NCI-H2171 treated with DMSO at 0.1 percent for 48 hours (cell line): ENCODE data around the gene FAM120B.
A peak's percentile ranks its signal among the peaks of the same experiment; 100 is the strongest.

Source experiments
- DNase-seq: peaks from one replicate; lab custom pipeline; 2025; lab: John Stamatoyannopoulos, UW

Gene FAM120B

DNA sequence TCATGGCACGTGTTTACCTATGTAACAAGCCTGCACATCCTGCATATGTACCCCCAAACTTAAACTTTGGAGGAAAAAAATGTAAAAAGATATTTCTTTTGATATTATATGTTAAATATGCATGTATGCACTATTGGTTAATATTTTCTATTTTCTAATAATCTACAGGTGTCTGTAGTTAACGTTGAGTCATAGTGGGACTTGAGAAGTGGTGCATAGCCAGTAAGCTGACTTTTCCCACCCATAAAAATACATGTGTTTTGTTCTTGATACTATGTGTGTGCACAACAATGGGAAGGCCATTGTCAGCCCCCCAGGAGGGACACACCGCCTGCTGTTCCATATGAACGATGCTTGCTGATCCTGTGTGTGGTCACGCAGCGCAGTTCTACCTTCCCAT lies 49.1 kb downstream of the FAM120B start:
- DNase-seq, result no peak

GRCh38 chr6:170357812-170358211 lies 51.3 kb downstream of the FAM120B start:
- no peak for DNase-seq

DNA sequence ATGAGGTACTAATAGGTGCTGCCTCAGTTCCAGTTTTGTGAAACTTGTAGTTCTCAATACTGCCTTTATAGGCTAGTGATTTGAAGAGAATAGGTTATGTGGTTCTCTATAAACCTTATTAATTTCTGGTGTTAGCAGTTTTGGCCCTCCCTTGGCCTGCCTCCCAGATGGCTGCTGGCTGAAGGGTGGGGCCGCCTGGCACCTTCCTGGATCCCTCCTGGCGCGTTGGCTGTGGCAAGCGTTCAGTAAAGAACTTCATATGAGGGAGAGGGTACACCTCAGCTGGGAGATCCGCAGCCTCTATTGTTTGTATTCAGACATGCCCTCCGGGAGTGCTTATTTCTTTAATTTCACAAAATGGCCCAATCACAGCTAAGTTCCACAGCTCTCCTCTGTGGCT lies 51.9 kb downstream of the FAM120B start:
- DNase-seq, result no peak

GRCh38 chr6:170360476-170360875 lies 53.9 kb downstream of the FAM120B start:
- no peak for DNase-seq

DNA sequence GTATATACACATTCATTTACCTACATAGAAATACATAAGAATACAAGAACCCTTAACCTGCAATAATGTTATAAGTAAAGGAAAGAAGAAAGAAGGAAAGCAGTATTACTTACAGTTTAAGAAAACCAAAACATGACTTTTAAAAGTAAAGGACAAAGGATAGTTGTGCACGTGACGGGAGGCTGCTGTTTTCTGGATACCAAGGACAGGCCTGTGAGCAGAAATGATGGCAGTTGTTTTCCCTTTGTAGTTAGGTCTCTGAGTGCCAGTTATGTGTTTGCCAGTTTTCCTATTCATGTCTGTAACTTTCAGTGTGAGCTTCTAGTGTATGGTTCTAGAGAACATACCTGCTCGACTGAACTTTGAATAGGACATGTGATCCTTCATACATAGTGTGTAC lies 54.8 kb downstream of the FAM120B start:
- DNase-seq, result no peak

GRCh38 chr6:170362121-170362520 lies 55.6 kb downstream of the FAM120B start:
- DNase-seq, result no peak

DNA sequence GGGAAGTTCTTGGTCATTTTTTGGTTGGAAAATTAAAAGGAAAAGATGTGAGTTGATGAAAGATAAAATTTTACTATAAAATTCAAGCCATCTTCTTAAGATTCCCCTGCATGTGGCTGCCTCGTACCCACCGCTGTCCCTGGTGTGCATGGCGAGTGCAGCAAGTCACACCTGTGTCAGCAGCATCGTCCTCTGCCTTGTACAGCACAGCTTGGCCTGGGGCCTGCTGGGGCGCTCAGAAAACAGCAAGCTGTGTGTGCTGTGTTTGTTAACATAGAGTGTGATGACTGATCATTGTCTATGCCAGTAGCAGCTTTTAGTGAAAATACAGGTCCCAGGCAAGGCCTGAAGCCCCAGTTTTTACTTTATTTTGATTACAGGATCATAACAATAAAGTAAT lies 56.7 kb downstream of the FAM120B start:
- no peak for DNase-seq

DNA sequence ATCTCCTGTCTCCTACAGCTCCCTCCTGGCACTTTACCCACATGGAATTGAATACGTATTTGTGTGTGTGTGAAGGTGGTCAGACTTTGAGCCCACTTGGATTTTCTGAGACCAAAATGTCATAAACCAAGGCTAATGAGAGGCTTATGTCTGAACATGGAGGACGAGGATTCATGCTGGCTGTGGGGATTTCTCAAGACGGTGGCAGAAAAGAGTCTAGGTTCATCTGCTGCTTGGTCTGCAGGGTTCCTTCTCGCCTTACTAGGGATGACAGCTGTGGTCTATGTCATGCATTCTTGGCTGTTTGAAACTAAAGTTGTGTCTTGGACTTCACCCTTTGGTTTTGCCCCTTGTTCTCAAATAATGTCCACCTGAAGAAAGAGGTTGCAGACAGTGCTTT lies 58.6 kb downstream of the FAM120B start:
- DNase-seq, result no peak

DNA sequence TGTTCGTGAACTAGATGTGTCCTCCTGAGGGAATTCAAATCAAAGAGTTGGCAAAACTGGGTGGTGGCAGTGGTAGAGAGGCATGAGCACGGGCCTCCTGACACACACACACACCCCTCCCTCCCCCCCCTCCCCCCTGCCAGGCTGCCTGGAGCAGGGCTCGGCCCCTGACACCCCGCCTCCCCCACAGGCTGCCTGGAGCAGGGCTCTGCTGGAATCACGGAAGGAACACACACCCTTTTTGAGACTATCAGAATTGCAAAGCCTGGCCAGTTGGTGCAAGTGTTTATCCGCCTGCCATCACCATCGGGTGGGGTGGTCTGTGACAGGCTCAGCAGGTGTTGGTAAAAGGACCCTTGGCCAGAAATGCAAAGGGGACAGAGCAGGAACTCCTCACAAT lies 59.0 kb downstream of the FAM120B start:
- DNase-seq, result no peak

DNA sequence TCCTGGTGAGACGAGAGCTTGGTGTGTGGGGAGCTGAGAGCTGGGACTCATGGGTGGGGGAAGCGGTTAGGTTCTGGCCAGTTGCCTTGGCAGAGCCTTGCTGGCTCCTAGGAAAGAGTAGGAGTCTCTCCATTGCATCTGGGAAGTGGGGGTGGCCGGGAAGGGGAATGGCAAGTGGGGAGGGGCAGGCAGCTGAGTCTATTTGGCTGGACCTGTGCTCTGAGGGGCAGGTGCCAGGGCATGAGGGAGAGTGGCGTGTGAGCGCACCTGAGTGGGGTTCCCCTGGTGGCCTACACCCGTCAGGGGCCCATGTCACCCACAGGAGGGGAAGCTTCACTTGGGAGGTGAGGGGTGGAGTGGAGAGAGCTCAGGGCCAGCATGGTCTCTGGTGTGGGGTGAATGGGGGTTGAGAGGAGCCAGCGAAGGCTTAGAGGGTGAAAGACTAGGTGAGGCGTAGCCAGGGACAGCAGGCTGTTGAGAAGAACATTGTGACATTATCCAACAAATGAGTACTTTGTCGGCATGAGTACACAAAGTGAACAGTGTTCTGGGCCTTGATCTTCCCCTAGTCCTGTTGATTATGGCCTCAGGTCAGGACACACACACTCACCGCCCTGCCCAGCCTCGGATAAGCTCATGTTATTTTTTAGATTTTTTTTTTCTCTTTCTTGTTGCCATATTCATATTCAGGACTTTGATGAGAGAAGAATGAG lies 59.8 kb downstream of the FAM120B start:
- DNase-seq, result no peak

- no peak for DNase-seq
Measured at GRCh38 chr6:170367241-170367640, 60.7 kb downstream of the FAM120B start.

DNA sequence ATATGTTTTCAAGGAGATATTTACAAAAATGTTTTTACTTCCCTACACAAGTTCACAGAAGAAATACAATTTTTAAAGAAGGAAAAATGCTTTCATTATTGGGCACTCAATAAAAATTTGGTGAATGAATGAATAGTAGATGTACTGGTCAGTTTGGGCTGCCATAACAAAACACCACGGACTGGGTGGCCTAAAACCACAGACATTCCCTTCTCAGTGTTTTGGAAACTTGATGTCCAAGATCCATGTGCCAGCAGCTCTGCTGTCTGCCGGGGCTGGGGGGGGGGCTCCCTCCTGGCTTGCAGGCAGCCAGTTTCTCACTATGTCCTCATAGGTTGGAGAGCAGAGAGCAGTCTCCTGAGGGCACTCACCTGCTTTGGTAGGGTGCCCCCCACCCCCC lies 62.0 kb downstream of the FAM120B start:
- DNase-seq, result no peak

GRCh38 chr6:170369403-170369802 lies 62.8 kb downstream of the FAM120B start:
- DNase-seq, result no peak

DNA sequence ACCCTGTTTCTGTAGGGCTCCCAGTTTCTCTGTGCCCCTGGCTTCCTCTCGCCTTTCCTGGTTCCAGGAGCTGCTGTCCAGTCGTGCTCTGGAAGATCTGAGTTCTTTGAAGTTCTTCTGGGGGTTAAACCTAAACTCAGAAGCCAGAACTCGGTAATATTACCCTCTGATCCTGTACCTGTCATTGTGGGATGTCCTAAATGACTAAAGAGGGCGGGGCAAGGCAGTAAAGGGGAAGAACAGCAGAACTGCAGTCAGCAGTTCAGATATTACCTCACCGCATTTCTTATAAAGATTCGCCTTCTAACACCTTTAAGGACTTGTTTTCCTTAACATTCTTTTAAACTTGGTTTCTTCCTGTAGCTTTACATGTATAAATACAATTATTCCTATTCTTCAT lies 63.9 kb downstream of the FAM120B start:
- no peak for DNase-seq

DNA sequence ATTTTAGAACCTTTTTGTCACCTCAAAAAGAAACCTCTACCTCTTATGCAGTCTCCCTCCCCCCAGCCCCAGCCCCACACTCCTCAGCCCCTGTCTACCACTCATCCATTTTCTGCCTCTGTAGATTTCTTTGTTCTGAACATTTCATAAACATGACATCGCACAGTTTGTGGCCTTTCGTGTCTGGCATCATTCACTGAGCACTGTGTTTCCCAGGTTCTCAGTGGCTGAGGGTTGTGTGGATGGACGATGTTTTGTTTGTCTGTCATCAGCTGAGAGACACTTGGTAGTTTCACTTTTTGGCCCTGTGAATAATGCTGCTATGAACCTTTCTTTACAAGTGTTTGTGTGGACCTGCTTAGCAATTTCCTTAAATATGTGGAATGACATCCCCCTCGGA lies 64.5 kb downstream of the FAM120B start:
- DNase-seq, result no peak

GRCh38 chr6:170371588-170371987 lies 65.0 kb downstream of the FAM120B start:
- DNase-seq, result no peak

DNA sequence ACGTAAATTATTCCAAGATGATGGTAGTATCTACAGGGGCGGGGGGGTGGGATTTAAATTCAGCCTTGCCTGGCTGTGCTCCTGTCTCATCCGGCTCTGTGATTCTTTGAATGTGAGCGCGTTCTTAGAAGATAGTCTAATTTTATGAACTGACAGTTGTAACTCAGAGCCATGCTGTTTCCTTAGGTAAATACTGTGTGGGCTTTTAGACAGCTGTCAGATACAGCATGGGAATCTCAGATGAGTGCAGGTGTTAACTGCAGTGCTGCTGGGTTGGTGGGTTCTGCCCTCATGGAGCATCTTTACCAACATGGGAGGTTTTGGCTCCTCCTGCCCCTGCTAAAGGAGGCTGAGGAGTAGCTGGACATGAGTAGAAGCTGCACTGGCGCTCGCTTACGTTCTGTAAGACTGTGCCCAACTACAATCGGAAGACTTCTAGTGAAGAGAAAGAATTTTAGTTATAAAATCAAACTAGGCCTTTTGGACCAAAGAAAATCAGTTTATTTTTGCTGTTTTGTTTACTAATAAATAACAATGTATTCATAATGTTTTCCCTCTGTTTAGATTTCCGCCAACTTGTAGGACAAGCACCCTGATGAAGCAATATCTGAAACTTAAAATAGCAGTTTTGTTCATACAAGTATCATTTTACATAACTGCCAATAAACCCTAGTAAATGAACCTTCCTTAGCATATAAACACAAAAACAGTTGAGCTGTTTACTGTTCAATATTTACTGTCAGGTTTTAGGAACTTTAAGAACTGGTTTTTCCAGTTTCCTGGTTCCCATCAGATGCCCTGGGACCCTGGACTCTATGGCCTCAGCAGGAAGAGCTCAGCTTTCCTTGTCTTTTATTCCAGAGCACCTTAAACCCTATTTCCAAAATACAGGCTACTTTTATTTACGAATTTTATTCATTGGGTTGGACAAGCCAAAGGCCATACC lies 66.1 kb downstream of the FAM120B start:
- no peak for DNase-seq

GRCh38 chr6:170374571-170375444 lies 68.2 kb downstream of the FAM120B start:
- DNase-seq, result peak; percentile 70

GRCh38 chr6:170375661-170376060 lies 69.1 kb downstream of the FAM120B start:
- no peak for DNase-seq

DNA sequence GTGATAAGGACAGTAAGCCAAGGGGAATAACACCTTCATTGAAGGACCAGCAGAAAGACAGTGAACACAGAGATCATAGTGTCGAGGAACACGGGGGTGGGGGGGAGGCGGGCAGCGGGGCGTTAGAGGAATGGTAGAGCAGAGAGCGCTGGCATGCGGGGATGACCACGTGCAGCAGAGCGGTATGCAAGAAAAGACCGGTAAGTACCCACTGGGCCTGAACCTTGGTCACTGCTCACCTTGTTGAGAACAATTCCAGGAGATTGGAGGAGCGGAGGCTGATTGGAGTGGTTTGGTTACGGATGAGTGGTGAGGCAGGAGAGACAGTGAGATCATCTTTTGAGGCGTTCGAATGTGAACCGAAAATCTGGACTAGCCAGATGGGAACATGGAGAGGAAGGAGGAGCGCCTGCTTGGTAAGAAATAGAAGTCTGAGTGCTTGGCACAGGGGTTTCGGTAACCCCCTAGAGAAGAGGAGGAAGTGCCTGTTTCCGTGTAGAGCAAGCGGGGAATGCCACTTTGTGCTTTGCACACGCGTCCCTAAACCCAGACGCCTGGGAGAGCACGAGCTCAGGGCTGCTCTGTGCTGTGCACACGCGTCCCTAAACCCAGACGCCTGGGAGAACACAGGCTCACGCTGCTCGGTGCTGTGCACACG lies 70.0 kb downstream of the FAM120B start:
- DNase-seq, result peak; percentile 75

DNA sequence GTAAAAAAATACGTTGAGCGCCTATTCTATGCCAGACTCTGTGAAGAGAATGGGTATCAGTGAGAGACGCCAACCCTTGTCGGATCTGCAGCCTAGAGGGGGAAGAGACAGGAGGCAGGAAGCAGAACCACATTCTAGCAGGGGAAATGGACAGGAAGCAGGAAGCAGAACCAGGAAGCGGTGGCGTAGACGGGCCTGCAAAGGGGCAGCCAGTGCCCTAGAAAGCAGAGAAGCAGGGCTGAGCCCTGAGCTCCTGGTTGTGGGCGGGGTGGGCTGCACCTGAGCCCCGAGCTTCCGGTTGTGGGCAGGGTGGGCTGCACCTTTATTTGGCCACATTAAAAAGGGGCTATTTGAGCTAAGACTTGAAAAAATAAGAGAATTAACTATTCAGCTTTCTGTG lies 71.9 kb downstream of the FAM120B start:
- DNase-seq, result no peak

DNA sequence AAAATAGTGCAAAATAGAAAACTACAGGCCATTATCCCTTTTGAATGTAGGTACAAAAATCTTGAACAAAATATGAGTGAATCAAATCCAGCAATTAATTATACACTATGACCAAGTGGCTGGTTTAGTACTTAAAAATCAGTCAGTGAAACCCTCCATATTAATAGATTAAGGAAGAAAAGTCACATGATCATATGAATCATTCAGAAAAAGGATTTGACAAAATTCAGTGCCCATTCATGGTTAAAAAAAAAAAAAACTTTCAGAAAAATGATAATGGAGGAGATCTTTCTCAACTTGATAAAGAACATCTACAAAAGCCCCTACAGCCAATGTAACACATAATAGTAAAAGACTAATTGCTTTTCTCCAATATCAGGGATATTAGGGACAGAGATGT lies 75.0 kb downstream of the FAM120B start:
- no peak for DNase-seq
